Cardiac muscle cell (in vitro differentiated cells and primary cell): ENCODE data around the gene EZH2. TPM values are rescaled to one million over a fixed set of nuclear protein-coding genes. Genes with fewer than 3 reads are reported as not detected.

Experiments
- DNase-seq, 2 donors: peaks; one replicate each; pipeline versions ENCODE4 v3.0.0 to v3.0.0-alpha.2; 2010 to 2017; ENCODE audit warnings: low read depth in 1 of 2, low spot score in 1 of 2
- H3K27ac ChIP-seq: fragments of 200-600 bp; sonication (generic); 2 replicates; pipeline ENCODE4 v1.5.1; 2016
- H3K27me3 ChIP-seq: fragments of 200-600 bp; sonication (generic); 2 replicates; pipeline ENCODE4 v1.6.0; 2016; ENCODE audit warnings: control low read depth
- H3K36me3 ChIP-seq: fragments of 200-600 bp; sonication (generic); 2 replicates; pipeline ENCODE4 v1.5.1; 2016; ENCODE audit warnings: control low read depth
- H3K4me1 ChIP-seq: fragments of 200-600 bp; sonication (generic); 2 replicates; pipeline ENCODE4 v1.8.1; 2017; ENCODE audit warnings: low read depth, mild to moderate bottlenecking, mixed run types
- H3K4me3 ChIP-seq: fragments of 200-600 bp; sonication (generic); 2 replicates; pipeline ENCODE4 v1.5.1; 2016; ENCODE audit warnings: mild to moderate bottlenecking
- H3K9me3 ChIP-seq: fragments of 200-600 bp; sonication (generic); 2 replicates; pipeline ENCODE4 v1.5.1; 2017; ENCODE audit warnings: low read depth, mild to moderate bottlenecking, control low read depth
- polyA plus RNA-seq: library from polyadenylated mRNA; unstranded; fragments of >200 nt; fragmentation: Nextera tagmentation; extraction: Ambion mirVana; gene quantifications from 2 replicates; pipeline ENCODE4 v1.2.1, GENCODE V29; 2016
- total RNA-seq: library from RNA; depleted of rRNA; stranded (reverse); fragments of >200 nt; gene quantifications from 2 replicates; pipeline ENCODE4 v1.2.3, GENCODE V29; 2016
- TF ChIP-seq, protein P1 (sequence below): IDR thresholded peaks from 2 replicates; pipeline ENCODE4 v1.5.1; 2012; ENCODE audit warnings: low read depth, mild to moderate bottlenecking, low read length

The EZH2 gene
- total and polyA plus RNA-seq, 2 experiments from 2014 or later: 18.7 to 28.4 TPM

- H3K27me3 ChIP-seq: no peaks in the 10 kb centered on the region
- peaks cover 4% of the 10 kb centered on the region for H3K4me1 ChIP-seq
- DNase-seq: peak in 1 of 2 donors; percentile 89
- no peaks in the 10 kb centered on the region for H3K36me3 ChIP-seq
- no peak overlapping the region for H3K27ac ChIP-seq
- H3K9me3 ChIP-seq: no peaks in the 10 kb centered on the region
- H3K4me3 ChIP-seq: no peak overlapping the region
- TF ChIP-seq, protein P1, sequence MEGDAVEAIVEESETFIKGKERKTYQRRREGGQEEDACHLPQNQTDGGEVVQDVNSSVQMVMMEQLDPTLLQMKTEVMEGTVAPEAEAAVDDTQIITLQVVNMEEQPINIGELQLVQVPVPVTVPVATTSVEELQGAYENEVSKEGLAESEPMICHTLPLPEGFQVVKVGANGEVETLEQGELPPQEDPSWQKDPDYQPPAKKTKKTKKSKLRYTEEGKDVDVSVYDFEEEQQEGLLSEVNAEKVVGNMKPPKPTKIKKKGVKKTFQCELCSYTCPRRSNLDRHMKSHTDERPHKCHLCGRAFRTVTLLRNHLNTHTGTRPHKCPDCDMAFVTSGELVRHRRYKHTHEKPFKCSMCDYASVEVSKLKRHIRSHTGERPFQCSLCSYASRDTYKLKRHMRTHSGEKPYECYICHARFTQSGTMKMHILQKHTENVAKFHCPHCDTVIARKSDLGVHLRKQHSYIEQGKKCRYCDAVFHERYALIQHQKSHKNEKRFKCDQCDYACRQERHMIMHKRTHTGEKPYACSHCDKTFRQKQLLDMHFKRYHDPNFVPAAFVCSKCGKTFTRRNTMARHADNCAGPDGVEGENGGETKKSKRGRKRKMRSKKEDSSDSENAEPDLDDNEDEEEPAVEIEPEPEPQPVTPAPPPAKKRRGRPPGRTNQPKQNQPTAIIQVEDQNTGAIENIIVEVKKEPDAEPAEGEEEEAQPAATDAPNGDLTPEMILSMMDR: no peak
Measured at GRCh38 chr7:148916186-148916585, 32.1 kb upstream of the EZH2 start.

- TF ChIP-seq, protein P1: no peak
- no peak overlapping the region for H3K4me3 ChIP-seq
- DNase-seq: no peak
- H3K4me1 ChIP-seq: no peaks in the 10 kb centered on the region
- no peaks in the 10 kb centered on the region for H3K9me3 ChIP-seq
- no peaks in the 10 kb centered on the region for H3K27me3 ChIP-seq
- no peak overlapping the region for H3K27ac ChIP-seq
- no peaks in the 10 kb centered on the region for H3K36me3 ChIP-seq
Measured at GRCh38 chr7:148915211-148915610, 31.1 kb upstream of the EZH2 start.

DNA sequence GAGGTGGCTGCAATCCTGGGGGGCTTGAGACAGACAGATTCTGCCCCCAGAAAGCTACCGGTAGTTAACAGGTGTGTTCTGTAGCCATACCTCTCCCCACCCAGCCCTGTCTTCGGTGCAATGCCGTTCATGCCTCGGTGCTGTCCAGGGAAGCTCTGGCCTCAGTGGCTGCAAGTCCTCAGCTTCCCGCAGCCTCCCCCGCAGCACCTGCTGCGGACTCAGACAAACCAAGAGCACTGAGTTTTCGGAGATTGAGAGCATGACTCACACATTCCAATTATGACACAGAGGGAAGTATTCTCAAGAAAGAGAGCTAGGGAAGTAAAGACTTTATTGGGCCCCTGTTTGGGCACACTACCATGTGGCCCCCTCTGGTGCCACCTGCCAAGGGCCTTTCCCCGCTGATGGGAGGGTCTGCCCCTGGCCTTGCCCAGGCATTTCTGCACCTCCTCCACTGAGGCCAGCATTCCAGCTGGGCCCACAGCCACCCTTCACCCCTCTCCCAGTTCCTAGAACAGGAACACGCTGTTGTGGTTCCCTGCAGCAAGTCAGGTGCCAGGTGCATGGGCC is 30.2 kb upstream of the EZH2 start:
- Histone ChIP-seq H3K4me1 (no peaks in the 10 kb centered on the region), H3K36me3 (no peaks in the 10 kb centered on the region), H3K4me3 (no peak overlapping the region), H3K9me3 (no peaks in the 10 kb centered on the region), H3K27ac (no peak overlapping the region), H3K27me3 (no peaks in the 10 kb centered on the region)
- TF ChIP-seq, protein P1: no peak
- peak in 1 of 2 donors; percentile 77 for DNase-seq

DNA sequence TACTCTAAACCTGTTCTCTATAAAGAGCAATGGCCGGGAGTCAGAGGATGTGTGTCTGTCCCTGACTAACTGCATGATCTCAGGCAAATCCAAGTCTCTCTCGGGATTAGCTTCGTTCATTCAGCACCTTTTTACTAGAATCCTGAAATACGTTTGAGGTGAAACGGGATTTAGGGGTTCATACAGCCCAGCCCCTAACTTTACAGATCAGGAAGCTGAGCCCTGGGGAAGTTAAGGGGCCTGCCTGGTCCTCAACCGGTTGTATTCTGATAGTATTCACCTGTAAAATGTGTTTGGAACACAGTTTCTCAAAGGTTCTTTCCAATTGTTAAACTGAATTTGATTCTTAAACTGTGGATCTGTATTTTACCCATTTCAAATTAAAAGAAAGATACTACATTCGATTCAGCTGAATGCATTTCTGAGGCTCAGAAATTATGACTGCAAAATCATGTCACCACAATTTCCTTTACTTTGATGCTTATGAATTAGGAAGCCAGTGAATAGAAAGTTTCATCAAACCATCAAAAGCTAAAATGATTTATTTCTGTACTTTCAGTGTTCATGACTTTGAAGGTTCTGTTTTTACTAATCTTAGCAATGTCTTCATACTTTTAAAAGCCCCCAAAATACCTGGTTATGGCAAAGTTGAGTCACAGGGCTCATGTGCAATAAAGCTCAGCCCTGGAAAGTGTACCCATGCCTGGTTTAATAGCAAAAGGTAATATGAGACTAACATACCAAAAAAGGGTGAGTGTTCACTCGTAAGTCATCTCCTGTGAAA is 28.9 kb upstream of the EZH2 start:
- TF ChIP-seq, protein P1: no peak
- Histone ChIP-seq H3K27ac (no peak overlapping the region), H3K36me3 (no peaks in the 10 kb centered on the region), H3K9me3 (no peaks in the 10 kb centered on the region), H3K4me1 (no peaks in the 10 kb centered on the region), H3K27me3 (no peaks in the 10 kb centered on the region), H3K4me3 (no peak overlapping the region)
- DNase-seq: no peak

GRCh38 chr7:148912151-148912550 is 28.1 kb upstream of the EZH2 start:
- Histone ChIP-seq H3K4me3 (no peak overlapping the region), H3K9me3 (no peaks in the 10 kb centered on the region), H3K4me1 (no peaks in the 10 kb centered on the region), H3K27me3 (no peaks in the 10 kb centered on the region), H3K27ac (no peak overlapping the region), H3K36me3 (no peaks in the 10 kb centered on the region)
- DNase-seq: no peak
- TF ChIP-seq, protein P1: no peak
